Cerebellar cortex (tissue), 1 donor: ENCODE results near the gene IFT122.
A peak's percentile ranks its signal among the peaks of the same experiment; 100 is the strongest.
"Not testable (repeated sequence)": the region's sequence is repeated elsewhere in the genome, so short reads cannot be mapped to it uniquely, and the experiment has no call there.

ENCODE experiments used
- DNase-seq: peaks from one replicate; pipeline ENCODE4 v3.0.0-alpha.2; 2015; ENCODE audit warnings: low spot score

IFT122 gene, protein sequence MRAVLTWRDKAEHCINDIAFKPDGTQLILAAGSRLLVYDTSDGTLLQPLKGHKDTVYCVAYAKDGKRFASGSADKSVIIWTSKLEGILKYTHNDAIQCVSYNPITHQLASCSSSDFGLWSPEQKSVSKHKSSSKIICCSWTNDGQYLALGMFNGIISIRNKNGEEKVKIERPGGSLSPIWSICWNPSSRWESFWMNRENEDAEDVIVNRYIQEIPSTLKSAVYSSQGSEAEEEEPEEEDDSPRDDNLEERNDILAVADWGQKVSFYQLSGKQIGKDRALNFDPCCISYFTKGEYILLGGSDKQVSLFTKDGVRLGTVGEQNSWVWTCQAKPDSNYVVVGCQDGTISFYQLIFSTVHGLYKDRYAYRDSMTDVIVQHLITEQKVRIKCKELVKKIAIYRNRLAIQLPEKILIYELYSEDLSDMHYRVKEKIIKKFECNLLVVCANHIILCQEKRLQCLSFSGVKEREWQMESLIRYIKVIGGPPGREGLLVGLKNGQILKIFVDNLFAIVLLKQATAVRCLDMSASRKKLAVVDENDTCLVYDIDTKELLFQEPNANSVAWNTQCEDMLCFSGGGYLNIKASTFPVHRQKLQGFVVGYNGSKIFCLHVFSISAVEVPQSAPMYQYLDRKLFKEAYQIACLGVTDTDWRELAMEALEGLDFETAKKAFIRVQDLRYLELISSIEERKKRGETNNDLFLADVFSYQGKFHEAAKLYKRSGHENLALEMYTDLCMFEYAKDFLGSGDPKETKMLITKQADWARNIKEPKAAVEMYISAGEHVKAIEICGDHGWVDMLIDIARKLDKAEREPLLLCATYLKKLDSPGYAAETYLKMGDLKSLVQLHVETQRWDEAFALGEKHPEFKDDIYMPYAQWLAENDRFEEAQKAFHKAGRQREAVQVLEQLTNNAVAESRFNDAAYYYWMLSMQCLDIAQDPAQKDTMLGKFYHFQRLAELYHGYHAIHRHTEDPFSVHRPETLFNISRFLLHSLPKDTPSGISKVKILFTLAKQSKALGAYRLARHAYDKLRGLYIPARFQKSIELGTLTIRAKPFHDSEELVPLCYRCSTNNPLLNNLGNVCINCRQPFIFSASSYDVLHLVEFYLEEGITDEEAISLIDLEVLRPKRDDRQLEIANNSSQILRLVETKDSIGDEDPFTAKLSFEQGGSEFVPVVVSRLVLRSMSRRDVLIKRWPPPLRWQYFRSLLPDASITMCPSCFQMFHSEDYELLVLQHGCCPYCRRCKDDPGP

GRCh38 chr3:129439817-129440617, at the start of gene IFT122, which contains the start of gene MBD4:
Gene IFT122, plus strand, starts transcription at chr3:129440224. Its CDS starts 107 bp downstream, at chr3:129440331.
Gene MBD4, minus strand, starts transcription at chr3:129439948. Its CDS starts 115 bp downstream, at chr3:129439833.
- peak; percentile 99 for DNase-seq

- not testable (repeated sequence) for DNase-seq
Measured at GRCh38 chr3:129391583-129391982, 48.4 kb upstream of the IFT122 start.

DNA sequence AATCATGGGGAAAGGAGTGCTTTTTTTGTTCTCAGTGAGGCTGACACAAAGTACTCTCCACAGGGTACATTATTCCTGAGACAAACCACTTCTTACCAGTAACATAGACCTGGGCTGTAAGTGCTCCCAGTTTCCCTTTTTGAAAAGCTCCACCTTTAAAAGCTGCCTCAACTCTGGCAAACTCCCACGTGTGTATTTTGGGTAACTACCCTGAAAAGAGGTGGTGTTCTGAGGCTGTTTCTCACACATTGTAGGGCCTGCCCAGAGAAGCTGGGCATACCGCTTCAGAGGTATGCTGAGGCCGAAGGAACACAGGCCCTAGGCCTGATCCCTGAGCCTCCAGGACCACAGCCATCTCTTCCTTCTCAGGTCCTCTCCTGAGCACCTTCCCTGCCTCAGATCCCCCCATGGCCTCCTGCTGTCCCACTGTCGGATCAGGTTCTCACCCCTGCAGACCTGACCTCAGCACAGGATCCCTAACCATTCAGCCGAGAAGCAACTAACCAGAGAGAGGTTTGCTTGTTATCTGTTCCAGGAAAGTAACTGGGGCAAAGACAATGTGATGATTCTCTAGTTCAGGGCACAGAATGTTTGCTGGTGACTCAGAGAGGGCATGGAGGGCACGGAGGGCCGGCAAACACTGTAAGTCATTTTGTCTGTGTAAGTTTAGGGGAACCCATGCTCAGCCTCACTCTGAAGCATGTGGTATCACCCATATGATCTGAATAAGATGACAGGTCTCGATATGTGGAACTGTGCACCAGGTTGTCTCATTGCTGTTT, 47.7 kb upstream of the IFT122 start:
- not testable (repeated sequence) for DNase-seq

GRCh38 chr3:129393271-129393670, 46.8 kb upstream of the IFT122 start:
- DNase-seq: no peak

DNA sequence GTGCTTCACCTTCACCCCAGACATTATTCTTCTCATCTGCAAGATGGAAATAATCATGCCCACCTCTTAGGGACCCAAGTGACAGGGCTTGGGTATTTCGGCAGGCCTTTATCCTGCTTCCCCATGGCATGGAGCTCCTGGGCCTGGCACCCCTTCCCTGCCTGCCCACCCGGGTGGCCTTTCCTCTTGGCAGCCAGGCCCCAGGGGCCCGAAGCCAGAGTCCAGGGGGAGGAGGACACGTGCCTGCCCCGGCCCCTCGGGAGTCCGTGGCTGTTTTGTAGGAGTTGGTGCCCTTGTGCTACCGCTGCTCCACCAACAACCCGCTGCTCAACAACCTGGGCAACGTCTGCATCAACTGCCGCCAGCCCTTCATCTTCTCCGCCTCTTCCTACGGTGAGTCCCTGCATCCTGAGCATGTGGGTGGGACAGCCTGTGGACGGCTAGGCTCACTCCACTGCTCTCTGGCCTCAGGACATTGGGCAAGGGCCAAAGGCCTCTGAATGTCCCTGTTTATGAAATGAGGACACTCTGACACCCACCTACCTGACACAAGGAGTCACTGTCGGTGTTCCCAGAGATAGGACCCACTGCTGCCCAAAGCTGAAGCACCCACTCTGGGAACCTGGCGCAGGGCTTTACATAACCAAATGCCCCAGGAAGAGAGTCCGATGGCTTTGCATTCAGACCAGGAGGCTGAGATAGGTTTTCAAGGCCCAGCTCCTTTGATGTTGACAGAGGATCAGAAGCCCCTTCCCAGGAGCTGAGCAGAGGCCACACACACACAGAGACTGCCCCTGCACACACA, 46.1 kb upstream of the IFT122 start:
- not testable (repeated sequence) for DNase-seq

- DNase-seq: no peak
Measured at GRCh38 chr3:129398803-129399144, 41.2 kb upstream of the IFT122 start.

- peak; percentile 98 for DNase-seq
Measured at GRCh38 chr3:129399145-129399894, 40.7 kb upstream of the IFT122 start.

DNA sequence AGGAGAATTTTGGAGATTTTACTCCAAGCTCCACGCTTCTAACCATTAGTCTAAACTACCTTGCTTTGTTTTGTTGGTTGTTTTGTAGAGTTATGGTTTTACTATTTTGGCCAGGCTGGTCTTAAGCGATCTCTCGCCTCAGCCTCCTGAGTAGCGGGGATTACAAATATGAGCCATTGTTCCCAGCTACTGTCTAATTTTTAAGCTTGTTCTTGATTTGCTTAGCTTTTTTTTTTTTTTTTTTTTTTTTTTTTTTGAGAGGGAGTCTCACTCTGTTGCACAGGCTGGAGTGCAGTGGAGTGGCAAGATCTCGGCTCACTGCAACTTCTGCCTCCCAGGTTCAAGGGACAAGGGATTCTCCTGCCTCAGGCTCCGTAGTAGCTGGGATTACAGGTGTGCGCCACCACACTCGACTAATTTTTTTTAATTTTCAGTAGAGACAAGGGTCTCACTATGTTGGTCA, 40.1 kb upstream of the IFT122 start:
- DNase-seq: peak; percentile 46

GRCh38 chr3:129402210-129402609, 37.8 kb upstream of the IFT122 start:
- DNase-seq: no peak

GRCh38 chr3:129402616-129403015, 37.4 kb upstream of the IFT122 start:
- no peak for DNase-seq

DNA sequence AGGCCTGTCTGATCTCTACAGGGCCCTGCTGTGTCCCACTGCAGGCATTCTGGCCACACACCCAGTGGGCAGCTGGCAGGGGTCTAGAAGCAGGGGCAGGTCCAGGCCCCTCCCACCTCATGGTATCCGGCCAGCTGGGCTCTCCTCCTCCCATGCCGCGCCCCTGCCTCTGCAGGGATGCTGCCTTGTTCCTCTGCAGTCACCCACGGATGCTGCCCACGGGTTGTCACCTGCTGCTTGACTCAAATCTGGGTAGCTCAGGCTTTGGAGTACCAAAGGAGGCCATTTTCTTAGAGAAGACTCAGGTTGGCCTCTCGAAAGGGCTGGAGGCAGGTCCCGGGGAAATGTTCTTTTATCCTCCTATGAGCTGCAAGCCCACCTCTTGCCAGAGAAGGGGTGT, 36.6 kb upstream of the IFT122 start:
- DNase-seq: no peak

GRCh38 chr3:129404130-129404529, 35.9 kb upstream of the IFT122 start:
- DNase-seq: no peak

GRCh38 chr3:129404610-129405009, 35.4 kb upstream of the IFT122 start:
- DNase-seq: no peak

GRCh38 chr3:129409541-129409940, 30.5 kb upstream of the IFT122 start:
- no peak for DNase-seq

- DNase-seq: no peak
Measured at GRCh38 chr3:129410971-129411370, 29.1 kb upstream of the IFT122 start.

DNA sequence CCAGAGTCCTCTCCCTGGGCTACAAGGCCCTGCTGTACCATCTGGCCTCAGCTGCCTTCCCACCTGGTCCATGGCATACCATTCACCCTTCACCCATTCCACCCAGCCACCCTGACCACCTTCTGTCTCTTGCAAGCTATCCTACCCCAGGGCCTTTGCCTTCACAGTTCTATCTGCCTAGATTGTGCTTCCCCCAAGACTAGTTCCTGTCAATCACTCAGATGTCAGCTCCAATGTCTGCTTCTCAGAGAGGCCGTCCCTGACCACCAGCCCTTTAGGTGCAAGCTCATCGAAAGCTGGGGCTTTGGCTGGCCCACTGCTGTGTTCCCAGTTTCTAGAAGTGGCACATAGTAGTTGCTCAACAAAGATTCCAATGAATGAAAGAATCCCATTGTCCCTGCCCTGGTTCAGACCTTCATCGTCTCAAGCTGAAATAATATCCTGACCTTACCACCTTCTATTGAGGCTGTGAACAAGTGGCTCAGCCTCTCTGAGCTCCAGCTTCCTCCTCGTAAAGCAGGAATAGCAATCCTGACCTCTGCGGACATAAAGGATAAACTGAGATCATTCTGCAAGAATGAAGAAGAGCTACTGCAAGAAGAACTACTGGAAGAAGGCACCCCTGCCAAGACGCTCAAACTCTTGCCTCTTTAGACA, 27.4 kb upstream of the IFT122 start:
- DNase-seq: no peak

- not testable (repeated sequence) for DNase-seq
Measured at GRCh38 chr3:129413238-129413637, 26.8 kb upstream of the IFT122 start.
